ENCODE data around the gene RPS6KA3. TPM values are rescaled to one million over a fixed set of nuclear protein-coding genes. Genes with fewer than 3 reads are reported as not detected.

The RPS6KA3 gene
- total and polyA plus RNA-seq, 8 donors = 5.2 to 88.1 (median 39.8) TPM

- intact Hi-C loops (cut with DNase I; ENCODE audit: low total_unique reads) = no loop called here
Observed at GRCh38 chrX:20124964-20125363, 141.7 kb downstream of the RPS6KA3 start.

GRCh38 chrX:20118065-20118824 is 148.5 kb downstream of the RPS6KA3 start:
- peak; percentile 44 to 60 for DNase-seq
- TF ChIP-seq CTCF (IDR thresholded peaks at IDR 0.05) (no peak), POLR2AphosphoS5 (IDR thresholded peaks at IDR 0.05) (no peak), POLR2A (IDR thresholded peaks at IDR 0.05) (no peak), EP300 (IDR thresholded peaks at IDR 0.05) (no peak)
- peaks cover 0 to under 1% (median 0%) of the 10 kb centered on the region in 4 donors for H3K36me3 ChIP-seq
- no peaks in the 10 kb centered on the region for H3K9me3 ChIP-seq
- intact Hi-C loops (cut with DNase I; ENCODE audit: low total_unique reads) = no loop called here
- H3K27ac ChIP-seq = peak overlapping the region in 2 of 5 donors; percentile 2 to 24
- no peak overlapping the region for H3K4me3 ChIP-seq
- peaks cover 0 to 26% (median 19%) of the 10 kb centered on the region in 4 donors for H3K4me1 ChIP-seq
- WGBS, 5 donors = 18 to 31% (median 28%) methylated on average over 11 to 12 of the region's 12 CpGs
- peaks cover 0 to 22% (median 21%) of the 10 kb centered on the region in 3 donors for H3K27me3 ChIP-seq

More at GRCh38 chrX:20124964-20125363, 141.7 kb downstream of the RPS6KA3 start:
- H3K4me1 ChIP-seq = peaks cover 0 to 13% (median 4%) of the 10 kb centered on the region in 4 donors
- H3K36me3 ChIP-seq = peaks cover 0 to 36% (median 22%) of the 10 kb centered on the region in 4 donors
- H3K27me3 ChIP-seq = no peaks in the 10 kb centered on the region
- no peak overlapping the region for H3K4me3 ChIP-seq
- DNase-seq = no peak
- H3K27ac ChIP-seq = no peak overlapping the region
- TF ChIP-seq POLR2AphosphoS5 (IDR thresholded peaks at IDR 0.05) (no peak), CTCF (IDR thresholded peaks at IDR 0.05) (no peak), POLR2A (IDR thresholded peaks at IDR 0.05) (no peak), EP300 (IDR thresholded peaks at IDR 0.05) (no peak)
- H3K9me3 ChIP-seq = no peaks in the 10 kb centered on the region

GRCh38 chrX:20116577-20117240 is 150.0 kb downstream of the RPS6KA3 start, which contains the start of gene MAP7D2:
Gene MAP7D2 (minus strand): TSS chrX:20116907. CDS start chrX:20116879, 28 bp downstream.
- no peak for TF ChIP-seq CTCF (IDR thresholded peaks at IDR 0.05)
- TF ChIP-seq EP300 (IDR thresholded peaks at IDR 0.05) = no peak
- TF ChIP-seq POLR2AphosphoS5 (IDR thresholded peaks at IDR 0.05) = no peak
- no peak for TF ChIP-seq POLR2A (IDR thresholded peaks at IDR 0.05)
- peak within 1 kb of the TSS in 1 of 5 donors; percentile 12 for H3K27ac ChIP-seq
- H3K27me3 ChIP-seq = peaks cover 0 to 22% (median 21%) of the 10 kb centered on the region in 3 donors
- peak in 1 of 2 donors; percentile 47 for DNase-seq
- H3K36me3 ChIP-seq = no peaks in the 10 kb centered on the region
- 19 to 58% (median 27%) methylated on average over 58 to 86 of the region's 91 CpGs for WGBS, 5 donors
- H3K4me3 ChIP-seq = peak within 1 kb of the TSS; percentile 31 to 47 (median 40)
- H3K4me1 ChIP-seq = peaks cover 0 to 26% (median 19%) of the 10 kb centered on the region in 4 donors
- intact Hi-C loops (cut with DNase I; ENCODE audit: low total_unique reads) = no loop called here
- no peaks in the 10 kb centered on the region for H3K9me3 ChIP-seq

- 9 to 50% (median 32%) methylated on average over 5 to 47 of the region's 47 CpGs for WGBS, 5 donors
- H3K36me3 ChIP-seq = no peaks in the 10 kb centered on the region
- peak overlapping the region; percentile 31 to 47 (median 40) for H3K4me3 ChIP-seq
- H3K9me3 ChIP-seq = no peaks in the 10 kb centered on the region
- H3K27me3 ChIP-seq = peaks cover 0 to 22% (median 21%) of the 10 kb centered on the region in 3 donors
- H3K4me1 ChIP-seq = peaks cover 0 to 26% (median 19%) of the 10 kb centered on the region in 4 donors
- TF ChIP-seq CTCF (IDR thresholded peaks at IDR 0.05) (no peak), POLR2A (IDR thresholded peaks at IDR 0.05) (no peak), EP300 (IDR thresholded peaks at IDR 0.05) (no peak), POLR2AphosphoS5 (IDR thresholded peaks at IDR 0.05) (no peak)
- peak overlapping the region in 1 of 5 donors; percentile 12 for H3K27ac ChIP-seq
- no peak for DNase-seq
- intact Hi-C loops (cut with DNase I; ENCODE audit: low total_unique reads) = no loop called here
Observed at GRCh38 chrX:20116087-20116576, 150.6 kb downstream of the RPS6KA3 start.
